Parathyroid adenoma (tissue), 2 donors: ENCODE results near the gene LTB4R2.

Experiments used
- H2AFZ ChIP-seq: fragments of 300-600 bp; sonication (generic); one replicate; pipeline ENCODE4 v1.7.0; 2017; ENCODE audit warnings: antibody characterized with exemption, mild to moderate bottlenecking
- H3K27ac ChIP-seq: fragments of 300-600 bp; sonication (generic); one replicate; pipeline ENCODE4 v1.7.0; 2017
- H3K27me3 ChIP-seq: fragments of 300-600 bp; sonication (generic); one replicate; pipeline ENCODE4 v1.7.0; 2017; ENCODE audit warnings: low read length; ENCODE audit not compliant: control insufficient read depth, insufficient read depth
- H3K36me3 ChIP-seq: fragments of 300-600 bp; sonication (generic); one replicate; pipeline ENCODE4 v1.7.0; 2017; ENCODE audit warnings: low read length; ENCODE audit not compliant: control insufficient read depth, insufficient read depth
- H3K4me1 ChIP-seq: fragments of 300-600 bp; sonication (generic); one replicate; pipeline ENCODE4 v1.7.0; 2017; ENCODE audit warnings: control low read depth
- H3K4me2 ChIP-seq: fragments of 300-600 bp; sonication (generic); one replicate; pipeline ENCODE4 v1.7.0; 2017; ENCODE audit warnings: low read length
- H3K4me3 ChIP-seq: fragments of 300-600 bp; sonication (generic); one replicate; pipeline ENCODE4 v1.7.0; 2017; ENCODE audit warnings: low read depth, low read length
- H3K79me2 ChIP-seq: fragments of 300-600 bp; sonication (generic); one replicate; pipeline ENCODE4 v1.7.0; 2017; ENCODE audit warnings: control low read depth
- H3K9ac ChIP-seq: fragments of 300-600 bp; sonication (generic); one replicate; pipeline ENCODE4 v1.7.0; 2017; ENCODE audit warnings: mild to moderate bottlenecking
- H3K9me3 ChIP-seq: fragments of 300-600 bp; sonication (generic); one replicate; pipeline ENCODE4 v1.7.0; 2017; ENCODE audit warnings: low read length; ENCODE audit not compliant: control insufficient read depth
- TF ChIP-seq, protein P1 (sequence below): fragments of 300-600 bp; sonication (generic); IDR thresholded peaks from one replicate; pipeline ENCODE4 v1.7.0; 2017; ENCODE audit warnings: antibody characterized with exemption, mild to moderate bottlenecking
- donor health status: primary hyperparathyroidism.

LTB4R2 gene

GRCh38 chr14:24300326-24300980, 9.5 kb upstream of the LTB4R2 start:
- peaks cover 8% of the 10 kb centered on the region for H3K79me2 ChIP-seq
- no peaks in the 10 kb centered on the region for H3K27me3 ChIP-seq
- peaks cover 8% of the 10 kb centered on the region for H3K4me1 ChIP-seq
- no peak overlapping the region for H3K27ac ChIP-seq
- H3K9me3 ChIP-seq: no peaks in the 10 kb centered on the region
- peak overlapping the region; percentile 94 for H3K4me2 ChIP-seq
- TF ChIP-seq, protein P1, sequence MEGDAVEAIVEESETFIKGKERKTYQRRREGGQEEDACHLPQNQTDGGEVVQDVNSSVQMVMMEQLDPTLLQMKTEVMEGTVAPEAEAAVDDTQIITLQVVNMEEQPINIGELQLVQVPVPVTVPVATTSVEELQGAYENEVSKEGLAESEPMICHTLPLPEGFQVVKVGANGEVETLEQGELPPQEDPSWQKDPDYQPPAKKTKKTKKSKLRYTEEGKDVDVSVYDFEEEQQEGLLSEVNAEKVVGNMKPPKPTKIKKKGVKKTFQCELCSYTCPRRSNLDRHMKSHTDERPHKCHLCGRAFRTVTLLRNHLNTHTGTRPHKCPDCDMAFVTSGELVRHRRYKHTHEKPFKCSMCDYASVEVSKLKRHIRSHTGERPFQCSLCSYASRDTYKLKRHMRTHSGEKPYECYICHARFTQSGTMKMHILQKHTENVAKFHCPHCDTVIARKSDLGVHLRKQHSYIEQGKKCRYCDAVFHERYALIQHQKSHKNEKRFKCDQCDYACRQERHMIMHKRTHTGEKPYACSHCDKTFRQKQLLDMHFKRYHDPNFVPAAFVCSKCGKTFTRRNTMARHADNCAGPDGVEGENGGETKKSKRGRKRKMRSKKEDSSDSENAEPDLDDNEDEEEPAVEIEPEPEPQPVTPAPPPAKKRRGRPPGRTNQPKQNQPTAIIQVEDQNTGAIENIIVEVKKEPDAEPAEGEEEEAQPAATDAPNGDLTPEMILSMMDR: no peak
- peak overlapping the region; percentile 88 for H2AFZ ChIP-seq
- no peaks in the 10 kb centered on the region for H3K36me3 ChIP-seq
- H3K4me3 ChIP-seq: peak overlapping the region; percentile 85
- H3K9ac ChIP-seq: no peak overlapping the region

- Histone ChIP-seq H3K9me3 (no peaks in the 10 kb centered on the region), H3K36me3 (no peaks in the 10 kb centered on the region), H3K27ac (no peak overlapping the region), H3K79me2 (peaks cover 1% of the 10 kb centered on the region), H3K4me1 (peaks cover 6% of the 10 kb centered on the region), H3K9ac (no peak overlapping the region), H3K4me2 (no peak overlapping the region), H3K27me3 (no peaks in the 10 kb centered on the region), H3K4me3 (no peak overlapping the region), H2AFZ (no peak overlapping the region)
- TF ChIP-seq, protein P1: no peak
Observed at GRCh38 chr14:24304019-24304387, 5.9 kb upstream of the LTB4R2 start.

- Histone ChIP-seq H3K36me3 (no peaks in the 10 kb centered on the region), H3K79me2 (no peaks in the 10 kb centered on the region), H3K4me3 (no peak overlapping the region), H3K9ac (no peak overlapping the region), H3K9me3 (no peaks in the 10 kb centered on the region), H3K4me2 (no peak overlapping the region), H2AFZ (no peak overlapping the region), H3K27ac (no peak overlapping the region), H3K27me3 (no peaks in the 10 kb centered on the region), H3K4me1 (peaks cover 7% of the 10 kb centered on the region)
- TF ChIP-seq, protein P1: no peak
Observed at GRCh38 chr14:24307156-24307574, 2.8 kb upstream of the LTB4R2 start.

GRCh38 chr14:24307575-24308341, 2.2 kb upstream of the LTB4R2 start, which contains the start of gene CIDEB:
TSS of gene CIDEB (minus strand) at chr14:24307977. CDS start at chr14:24307858, 119 bp downstream.
- Histone ChIP-seq H3K4me2 (no peak within 1 kb of the TSS), H2AFZ (no peak within 1 kb of the TSS), H3K36me3 (no peaks in the 10 kb centered on the region), H3K9ac (no peak within 1 kb of the TSS), H3K27me3 (no peaks in the 10 kb centered on the region), H3K4me1 (peaks cover 7% of the 10 kb centered on the region), H3K79me2 (no peaks in the 10 kb centered on the region), H3K4me3 (no peak within 1 kb of the TSS), H3K9me3 (no peaks in the 10 kb centered on the region), H3K27ac (no peak within 1 kb of the TSS)
- TF ChIP-seq, protein P1: peak; percentile 91
